ENCODE data around the gene TNFRSF14.

Gene TNFRSF14

GRCh38 chr1:2601721-2602303 is 45.6 kb downstream of the TNFRSF14 start:
- Histone ChIP-seq H3K27me3 (ENCODE audit: control insufficient read depth, insufficient read depth, low read length) (no peaks in the 10 kb centered on the region), H3K9me3 (ENCODE audit: control insufficient read depth, low read length) (no peaks in the 10 kb centered on the region), H3K9ac (ENCODE audit: low read length) (no peak overlapping the region), H3K4me1 (ENCODE audit: control insufficient read depth, insufficient read depth, low read length) (no peaks in the 10 kb centered on the region), H3K36me3 (ENCODE audit: control insufficient read depth, insufficient read depth, low read length) (no peaks in the 10 kb centered on the region), H3K4me3 (ENCODE audit: low read length) (no peak overlapping the region)

GRCh38 chr1:2602311-2602835 is 46.2 kb downstream of the TNFRSF14 start:
- no peak overlapping the region for H3K4me3 ChIP-seq (ENCODE audit: low read length)

GRCh38 chr1:2602866-2603520 is 46.8 kb downstream of the TNFRSF14 start:
- H3K4me3 ChIP-seq (ENCODE audit: low read length) = no peak overlapping the region
- no peaks in the 10 kb centered on the region for H3K27me3 ChIP-seq (ENCODE audit: control insufficient read depth, insufficient read depth, low read length)
- no peaks in the 10 kb centered on the region for H3K9me3 ChIP-seq (ENCODE audit: control insufficient read depth, low read length)
- H3K4me1 ChIP-seq (ENCODE audit: control insufficient read depth, insufficient read depth, low read length) = no peaks in the 10 kb centered on the region
- H3K9ac ChIP-seq (ENCODE audit: low read length) = no peak overlapping the region
- no peaks in the 10 kb centered on the region for H3K36me3 ChIP-seq (ENCODE audit: control insufficient read depth, insufficient read depth, low read length)

More at GRCh38 chr1:2602311-2602835, 46.2 kb downstream of the TNFRSF14 start:
- no peaks in the 10 kb centered on the region for H3K36me3 ChIP-seq (ENCODE audit: control insufficient read depth, insufficient read depth, low read length)
- H3K9me3 ChIP-seq (ENCODE audit: control insufficient read depth, low read length) = no peaks in the 10 kb centered on the region
- no peaks in the 10 kb centered on the region for H3K4me1 ChIP-seq (ENCODE audit: control insufficient read depth, insufficient read depth, low read length)
- no peaks in the 10 kb centered on the region for H3K27me3 ChIP-seq (ENCODE audit: control insufficient read depth, insufficient read depth, low read length)
- H3K9ac ChIP-seq (ENCODE audit: low read length) = no peak overlapping the region

GRCh38 chr1:2603521-2604155 is 47.5 kb downstream of the TNFRSF14 start:
- no peaks in the 10 kb centered on the region for H3K4me1 ChIP-seq (ENCODE audit: control insufficient read depth, insufficient read depth, low read length)
- no peaks in the 10 kb centered on the region for H3K27me3 ChIP-seq (ENCODE audit: control insufficient read depth, insufficient read depth, low read length)
- H3K9me3 ChIP-seq (ENCODE audit: control insufficient read depth, low read length) = no peaks in the 10 kb centered on the region
- H3K9ac ChIP-seq (ENCODE audit: low read length) = no peak overlapping the region
- no peaks in the 10 kb centered on the region for H3K36me3 ChIP-seq (ENCODE audit: control insufficient read depth, insufficient read depth, low read length)
- no peak overlapping the region for H3K4me3 ChIP-seq (ENCODE audit: low read length)

GRCh38 chr1:2604156-2604843 is 48.1 kb downstream of the TNFRSF14 start:
- no peak overlapping the region for H3K4me3 ChIP-seq (ENCODE audit: low read length)
- H3K27me3 ChIP-seq (ENCODE audit: control insufficient read depth, insufficient read depth, low read length) = no peaks in the 10 kb centered on the region
- H3K9ac ChIP-seq (ENCODE audit: low read length) = no peak overlapping the region
- no peaks in the 10 kb centered on the region for H3K9me3 ChIP-seq (ENCODE audit: control insufficient read depth, low read length)
- no peaks in the 10 kb centered on the region for H3K36me3 ChIP-seq (ENCODE audit: control insufficient read depth, insufficient read depth, low read length)
- H3K4me1 ChIP-seq (ENCODE audit: control insufficient read depth, insufficient read depth, low read length) = no peaks in the 10 kb centered on the region

- no peak overlapping the region for H3K9ac ChIP-seq (ENCODE audit: low read length)
- no peak overlapping the region for H3K4me3 ChIP-seq (ENCODE audit: low read length)
- H3K4me1 ChIP-seq (ENCODE audit: control insufficient read depth, insufficient read depth, low read length) = no peaks in the 10 kb centered on the region
- H3K27me3 ChIP-seq (ENCODE audit: control insufficient read depth, insufficient read depth, low read length) = no peaks in the 10 kb centered on the region
- no peaks in the 10 kb centered on the region for H3K36me3 ChIP-seq (ENCODE audit: control insufficient read depth, insufficient read depth, low read length)
- H3K9me3 ChIP-seq (ENCODE audit: control insufficient read depth, low read length) = no peaks in the 10 kb centered on the region
Observed at GRCh38 chr1:2604844-2605508, 48.8 kb downstream of the TNFRSF14 start.

GRCh38 chr1:2605509-2606395 is 49.6 kb downstream of the TNFRSF14 start:
- Histone ChIP-seq H3K36me3 (ENCODE audit: control insufficient read depth, insufficient read depth, low read length) (no peaks in the 10 kb centered on the region), H3K4me3 (ENCODE audit: low read length) (no peak overlapping the region), H3K27me3 (ENCODE audit: control insufficient read depth, insufficient read depth, low read length) (peaks cover 6% of the 10 kb centered on the region), H3K4me1 (ENCODE audit: control insufficient read depth, insufficient read depth, low read length) (peaks cover 3% of the 10 kb centered on the region), H3K9me3 (ENCODE audit: control insufficient read depth, low read length) (no peaks in the 10 kb centered on the region), H3K9ac (ENCODE audit: low read length) (no peak overlapping the region)

GRCh38 chr1:2606396-2606880 is 50.3 kb downstream of the TNFRSF14 start:
- no peaks in the 10 kb centered on the region for H3K9me3 ChIP-seq (ENCODE audit: control insufficient read depth, low read length)
- H3K36me3 ChIP-seq (ENCODE audit: control insufficient read depth, insufficient read depth, low read length) = no peaks in the 10 kb centered on the region
- no peak overlapping the region for H3K9ac ChIP-seq (ENCODE audit: low read length)
- H3K27me3 ChIP-seq (ENCODE audit: control insufficient read depth, insufficient read depth, low read length) = peaks cover 6% of the 10 kb centered on the region
- H3K4me1 ChIP-seq (ENCODE audit: control insufficient read depth, insufficient read depth, low read length) = peaks cover 7% of the 10 kb centered on the region
- no peak overlapping the region for H3K4me3 ChIP-seq (ENCODE audit: low read length)

- H3K4me1 ChIP-seq (ENCODE audit: control insufficient read depth, insufficient read depth, low read length) = peaks cover 7% of the 10 kb centered on the region
- no peak overlapping the region for H3K9ac ChIP-seq (ENCODE audit: low read length)
- H3K9me3 ChIP-seq (ENCODE audit: control insufficient read depth, low read length) = no peaks in the 10 kb centered on the region
- no peaks in the 10 kb centered on the region for H3K36me3 ChIP-seq (ENCODE audit: control insufficient read depth, insufficient read depth, low read length)
- H3K4me3 ChIP-seq (ENCODE audit: low read length) = no peak overlapping the region
- H3K27me3 ChIP-seq (ENCODE audit: control insufficient read depth, insufficient read depth, low read length) = peaks cover 6% of the 10 kb centered on the region
Observed at GRCh38 chr1:2606881-2607621, 50.9 kb downstream of the TNFRSF14 start.

GRCh38 chr1:2607641-2608091 is 51.5 kb downstream of the TNFRSF14 start:
- Histone ChIP-seq H3K36me3 (ENCODE audit: control insufficient read depth, insufficient read depth, low read length) (no peaks in the 10 kb centered on the region), H3K27me3 (ENCODE audit: control insufficient read depth, insufficient read depth, low read length) (peaks cover 6% of the 10 kb centered on the region), H3K4me3 (ENCODE audit: low read length) (no peak overlapping the region), H3K4me1 (ENCODE audit: control insufficient read depth, insufficient read depth, low read length) (peaks cover 7% of the 10 kb centered on the region), H3K9me3 (ENCODE audit: control insufficient read depth, low read length) (no peaks in the 10 kb centered on the region), H3K9ac (ENCODE audit: low read length) (no peak overlapping the region)
